SIG-M5 (cell line): ENCODE measurements around the gene HOXA6.

Experiments used
- DNase-seq: peaks from one replicate; lab custom pipeline; 2025; lab: John Stamatoyannopoulos, UW

The HOXA6 gene

DNA sequence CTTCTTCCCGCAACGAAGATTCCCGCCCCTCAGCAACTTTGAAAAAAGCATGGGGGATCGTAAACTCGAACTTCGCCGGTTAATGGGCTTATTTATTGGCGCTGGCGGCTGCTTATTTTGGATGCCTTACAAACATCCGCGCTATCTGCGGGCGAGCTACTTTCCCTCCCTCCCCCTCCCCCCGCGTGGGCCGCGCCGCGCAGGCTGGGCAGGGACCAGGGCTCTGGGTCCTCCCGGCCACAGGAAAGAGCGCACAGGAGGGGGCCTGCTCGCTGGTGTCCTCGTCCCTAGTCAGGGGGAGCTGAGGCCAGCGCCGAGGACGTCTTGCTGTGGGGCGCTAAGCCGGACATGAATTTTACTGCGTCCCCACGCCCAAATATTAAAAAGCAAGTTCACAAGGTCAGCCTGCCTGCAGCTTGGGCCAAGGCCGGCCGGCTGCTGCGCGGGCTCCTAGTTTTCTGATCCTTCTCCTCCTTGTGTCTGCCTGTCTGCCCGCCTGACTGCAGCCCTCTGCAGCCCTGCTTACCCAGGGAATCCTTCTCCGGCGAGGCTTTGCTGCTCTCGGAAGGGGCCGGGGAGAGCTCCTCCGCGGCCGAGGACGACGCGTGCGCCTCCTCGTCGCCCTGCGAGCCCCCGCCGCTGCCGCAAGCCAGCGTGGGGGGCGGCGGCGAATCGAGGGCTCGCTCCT, 25.4 kb upstream of the HOXA6 start:
- no peak for DNase-seq

DNA sequence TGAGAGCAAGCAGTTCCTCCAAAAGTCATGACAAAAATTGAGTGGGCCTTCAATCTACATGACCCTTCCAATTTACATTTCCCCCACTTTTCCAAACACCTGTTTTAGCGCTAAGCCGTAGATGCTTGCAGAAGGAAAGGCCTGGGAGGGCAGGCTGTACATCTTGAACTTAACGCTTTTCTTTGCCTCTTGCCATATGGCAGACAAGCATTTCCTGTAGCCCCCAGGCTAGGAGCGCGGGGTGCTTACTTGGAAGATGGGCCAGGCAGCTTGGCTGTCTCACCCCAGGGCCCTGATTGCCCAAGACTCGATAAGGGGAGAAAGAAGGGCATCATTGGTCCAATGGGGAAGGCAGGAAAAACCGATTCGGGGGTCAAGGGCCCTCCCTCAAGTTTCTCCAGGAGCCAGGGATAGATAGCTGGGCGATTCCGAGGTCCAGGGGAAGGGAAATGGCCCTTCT, 24.8 kb upstream of the HOXA6 start:
- DNase-seq, result no peak

DNA sequence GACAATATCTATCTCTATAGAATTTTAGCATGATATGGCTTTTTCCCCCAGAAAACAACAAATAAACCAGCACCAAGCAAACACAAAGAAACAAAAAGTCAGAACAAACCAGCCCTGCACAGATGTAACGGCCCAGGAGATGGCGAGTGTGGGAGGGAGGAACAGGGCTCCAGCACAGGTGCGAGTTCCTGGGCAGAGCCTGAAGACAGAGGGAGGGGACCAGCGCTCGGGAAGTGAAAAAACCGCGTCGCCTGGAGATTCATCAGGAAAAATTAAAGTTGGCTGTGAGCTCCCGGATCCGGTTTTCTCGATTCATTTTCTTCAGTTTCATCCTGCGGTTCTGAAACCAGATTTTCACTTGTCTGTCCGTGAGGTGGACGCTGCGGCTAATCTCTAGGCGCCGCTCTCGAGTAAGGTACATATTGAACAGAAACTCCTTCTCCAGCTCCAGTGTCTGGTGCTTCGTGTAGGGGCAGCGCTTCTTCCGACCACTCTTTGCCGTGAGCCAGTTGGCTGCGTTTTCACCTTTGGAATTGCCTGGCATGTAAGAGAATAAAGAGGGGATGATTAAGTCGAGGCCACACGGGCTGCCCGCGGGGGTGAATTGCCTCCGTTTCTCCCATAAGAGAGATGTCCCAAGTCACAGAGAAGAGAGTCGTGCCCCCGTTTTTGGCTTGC, 24.2 kb upstream of the HOXA6 start:
- no peak for DNase-seq

DNA sequence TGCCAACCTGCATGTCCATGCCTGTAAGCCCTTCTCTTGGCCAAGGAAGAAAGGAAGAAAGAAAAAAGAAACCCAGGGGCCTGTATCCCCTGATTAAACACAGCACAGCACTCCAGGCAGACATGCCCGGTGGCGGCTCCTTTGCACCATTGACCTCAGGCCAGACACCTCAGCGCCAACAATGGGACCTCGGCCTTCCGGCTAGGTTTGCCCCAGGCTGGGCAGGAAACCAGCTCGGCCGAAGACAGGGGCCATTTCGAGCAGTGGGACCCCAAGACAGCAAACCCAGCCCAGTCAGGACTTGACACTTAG, 23.7 kb upstream of the HOXA6 start:
- no peak for DNase-seq

GRCh38 chr7:27170426-27171324, 23.1 kb upstream of the HOXA6 start:
- no peak for DNase-seq

DNA sequence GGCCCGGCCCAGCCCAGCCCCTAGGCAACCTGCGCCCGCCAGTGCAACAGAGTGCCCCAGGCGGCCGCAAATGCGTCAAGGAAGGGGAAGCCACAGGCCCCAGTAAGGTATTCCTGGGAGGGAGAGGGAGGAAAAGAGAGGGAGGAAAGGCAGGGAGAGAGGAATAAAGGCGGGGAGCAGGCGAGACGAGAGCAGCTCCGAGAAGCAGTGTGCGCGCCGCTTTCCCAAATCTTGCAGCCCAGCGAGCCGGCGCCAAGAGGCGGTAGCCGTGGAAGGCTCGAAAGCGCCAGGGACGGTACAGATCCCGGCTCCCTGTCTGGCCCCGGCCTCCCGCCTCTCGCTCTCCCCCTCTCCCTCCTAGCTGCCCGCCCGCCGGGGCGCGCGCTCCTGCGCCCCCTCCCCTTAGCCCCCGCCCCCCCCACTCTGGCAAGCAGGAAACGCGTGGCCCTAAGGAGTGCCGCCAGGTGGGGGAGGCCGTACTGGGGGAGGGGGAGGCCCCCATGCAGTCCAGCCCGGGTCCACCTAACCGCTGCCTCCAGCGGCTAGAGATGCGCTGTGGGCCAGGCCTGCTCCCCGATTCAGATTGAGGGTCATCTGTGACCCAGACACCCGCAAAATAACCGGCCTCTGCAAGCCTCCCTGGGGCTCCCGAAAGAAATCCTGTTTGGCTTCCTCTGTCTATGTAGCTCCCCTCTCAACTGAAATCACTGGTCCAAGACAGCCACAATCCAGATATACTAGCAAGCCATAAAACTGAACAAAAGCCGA, 22.3 kb upstream of the HOXA6 start:
- DNase-seq, result no peak

GRCh38 chr7:27168265-27168947, 20.8 kb upstream of the HOXA6 start:
- DNase-seq, result no peak

DNA sequence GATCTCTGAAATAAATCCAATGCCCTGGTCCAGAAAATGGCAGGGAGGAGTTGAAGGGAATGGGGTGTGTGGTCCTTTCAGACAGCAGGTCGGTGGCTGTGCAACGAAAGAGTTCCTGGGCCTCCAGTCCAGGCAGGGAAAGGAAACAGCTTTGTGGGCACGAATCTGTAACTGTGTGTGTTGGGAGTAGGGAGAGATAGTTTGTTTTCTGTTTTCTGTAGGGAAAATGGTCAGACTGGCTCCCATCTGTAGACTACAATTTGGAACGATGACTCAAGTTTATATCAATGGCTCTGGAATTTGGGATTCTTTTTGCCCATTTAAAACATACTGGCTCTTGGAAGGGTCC, 20.3 kb upstream of the HOXA6 start:
- DNase-seq, result no peak

DNA sequence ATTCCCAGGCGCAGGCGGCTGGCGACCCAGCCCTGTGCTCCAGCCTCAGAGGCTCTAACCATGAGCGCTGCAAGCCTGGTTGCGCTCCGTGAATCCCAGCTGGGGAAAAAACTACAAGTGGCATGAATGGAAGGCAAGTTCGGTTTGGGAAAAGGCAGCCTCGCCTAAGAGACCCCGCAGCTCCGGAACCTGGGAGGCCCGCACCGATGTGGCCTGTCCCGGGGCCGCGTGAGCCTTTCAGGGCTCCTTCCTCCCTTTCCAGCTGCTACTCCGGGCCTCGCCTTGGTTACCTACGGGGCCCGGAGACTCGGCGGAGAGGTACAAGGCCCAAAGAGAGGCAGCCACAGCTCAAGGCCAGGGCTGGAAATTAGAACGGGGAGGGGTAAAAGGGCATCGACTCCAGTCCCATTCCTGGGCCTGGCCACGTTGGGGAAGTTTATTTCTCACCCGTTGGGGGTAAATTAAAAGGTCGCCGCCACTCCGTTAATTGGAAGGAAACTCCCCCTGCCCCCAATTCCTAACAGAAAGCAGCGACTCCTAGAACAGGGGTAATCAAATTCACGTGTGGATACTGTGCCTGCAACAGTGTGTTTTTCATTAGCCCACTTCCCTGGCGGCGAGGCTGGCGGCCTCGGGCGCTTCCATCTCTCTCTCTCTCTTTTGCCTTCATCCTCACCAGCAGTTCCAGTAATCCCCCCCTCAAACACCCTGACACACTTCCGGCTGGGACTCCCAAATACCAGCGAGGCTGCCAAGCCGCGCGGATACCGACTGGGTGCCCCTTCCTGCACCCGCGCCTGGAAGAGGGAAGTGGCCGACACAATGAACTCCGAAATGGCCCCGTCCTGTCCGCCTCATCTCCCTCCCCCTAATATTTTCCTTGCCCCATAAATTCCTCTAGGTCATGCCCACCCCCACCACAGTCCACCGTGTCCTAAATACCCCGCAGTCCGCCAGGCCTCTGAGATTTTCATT, 19.2 kb upstream of the HOXA6 start:
- DNase-seq, result no peak

DNA sequence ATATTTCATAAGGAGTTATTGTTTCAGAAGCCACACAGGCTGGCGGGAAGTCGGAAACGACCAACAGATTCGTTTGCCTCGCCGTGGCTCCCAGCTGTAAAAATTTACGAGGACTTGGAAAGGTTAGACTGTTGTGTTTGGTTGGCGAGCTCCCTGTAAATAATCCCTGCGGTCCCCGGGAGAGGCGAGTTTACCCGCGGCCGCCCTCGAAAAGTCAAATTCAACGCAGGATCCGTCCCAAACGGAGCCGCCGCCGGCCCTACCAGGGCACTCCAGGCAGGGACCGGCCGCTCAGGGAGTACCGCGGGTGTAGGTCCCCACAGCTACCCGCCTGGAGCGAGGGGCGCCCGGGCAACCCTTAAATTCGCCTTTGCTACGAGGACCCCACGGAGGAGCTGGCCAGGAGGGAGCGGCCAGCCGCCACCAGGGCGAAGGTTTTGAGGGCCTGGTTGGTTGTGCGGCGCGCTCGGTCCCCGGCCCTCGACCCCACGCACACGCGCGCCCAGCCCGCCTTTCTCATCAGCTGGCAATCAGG, 18.5 kb upstream of the HOXA6 start:
- no peak for DNase-seq

DNA sequence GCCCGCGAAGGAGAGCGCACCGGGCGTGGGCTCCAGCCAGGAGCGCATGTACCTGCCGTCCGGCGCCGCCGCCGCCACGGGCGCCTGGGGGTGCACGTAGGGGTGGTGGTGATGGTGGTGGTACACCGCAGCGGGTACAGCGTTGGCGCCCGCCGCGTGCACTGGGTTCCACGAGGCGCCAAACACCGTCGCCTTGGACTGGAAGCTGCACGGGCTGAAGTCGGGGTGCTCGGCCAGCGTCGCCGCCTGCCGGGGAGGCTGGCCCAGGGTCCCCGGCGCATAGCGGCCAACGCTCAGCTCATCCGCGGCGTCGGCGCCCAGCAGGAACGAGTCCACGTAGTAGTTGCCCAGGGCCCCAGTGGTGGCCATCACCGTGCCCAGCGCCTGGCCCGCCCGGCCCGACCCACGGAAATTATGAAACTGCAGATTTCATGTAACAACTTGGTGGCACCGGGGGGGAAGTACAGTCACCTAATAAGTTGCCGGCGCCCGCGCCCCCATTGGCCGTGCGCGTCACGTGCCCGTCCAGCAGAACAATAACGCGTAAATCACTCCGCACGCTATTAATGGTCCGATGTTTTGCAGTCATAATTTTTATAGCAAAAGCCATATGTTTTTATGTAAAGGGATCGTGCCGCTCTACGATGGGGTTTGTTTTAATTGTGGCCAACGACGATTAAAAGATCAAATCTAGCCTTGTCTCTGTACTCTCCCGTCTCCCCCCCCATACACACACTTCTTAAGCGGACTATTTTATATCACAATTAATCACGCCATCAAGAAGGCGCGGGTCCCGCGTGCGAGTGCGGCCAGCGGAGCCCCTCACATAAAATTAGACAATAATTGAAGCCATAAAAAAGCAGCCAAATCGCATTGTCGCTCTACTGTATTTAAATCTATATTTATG, 17.8 kb upstream of the HOXA6 start, which contains the start of gene HOXA9:
TSS of gene HOXA9 (minus strand) at position 449 of the 907 bp plus-strand sequence. CDS start at position 369, 80 bp downstream.
- no peak for DNase-seq

DNA sequence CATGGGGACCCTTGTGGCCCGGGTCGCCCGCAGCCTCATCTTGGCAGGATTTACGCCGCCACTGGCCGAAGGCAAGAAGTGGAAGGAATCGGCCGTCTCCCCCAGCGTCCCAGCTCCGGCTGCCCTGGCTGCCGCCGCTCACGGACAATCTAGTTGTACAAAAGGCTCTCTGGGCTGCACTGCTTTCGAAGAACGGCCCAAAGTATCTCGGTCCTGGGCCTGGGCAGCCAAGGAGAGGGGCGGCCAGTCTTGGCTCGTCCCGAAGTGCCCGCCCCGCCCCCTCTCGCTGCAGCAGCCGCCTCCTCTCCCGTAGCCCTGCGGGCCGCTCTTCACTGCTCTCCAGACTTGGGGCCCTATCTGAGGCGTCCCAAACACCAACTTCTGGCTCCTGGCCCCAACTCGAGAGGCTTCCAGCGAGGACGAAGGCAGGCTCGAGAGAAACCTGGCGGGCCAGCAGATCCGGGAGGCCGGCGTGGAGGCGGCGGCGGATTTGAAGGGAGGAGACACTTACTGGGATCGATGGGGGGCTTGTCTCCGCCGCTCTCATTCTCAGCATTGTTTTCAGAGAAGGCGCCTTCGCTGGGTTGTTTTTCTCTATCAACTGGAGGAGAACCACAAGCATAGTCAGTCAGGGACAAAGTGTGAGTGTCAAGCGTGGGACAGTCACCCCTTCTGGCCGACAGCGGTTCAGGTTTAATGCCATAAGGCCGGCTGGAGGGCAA, 17.0 kb upstream of the HOXA6 start:
- DNase-seq, result no peak

DNA sequence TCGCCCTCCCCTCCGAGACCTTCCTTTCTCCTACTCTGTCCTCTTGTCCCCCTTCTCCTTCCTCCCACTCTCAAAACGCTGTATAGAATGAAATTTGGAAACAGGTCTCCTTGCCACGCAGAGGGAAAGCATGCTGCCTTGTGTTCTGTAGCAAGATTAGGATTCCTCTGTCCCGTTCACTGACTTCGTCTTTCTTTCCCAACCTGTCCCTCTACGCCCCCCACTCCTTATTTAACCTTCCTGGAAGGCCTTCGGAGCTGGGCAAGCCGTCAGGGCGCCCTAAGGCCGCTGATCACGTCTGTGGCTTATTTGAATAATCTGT, 16.4 kb upstream of the HOXA6 start:
- no peak for DNase-seq

DNA sequence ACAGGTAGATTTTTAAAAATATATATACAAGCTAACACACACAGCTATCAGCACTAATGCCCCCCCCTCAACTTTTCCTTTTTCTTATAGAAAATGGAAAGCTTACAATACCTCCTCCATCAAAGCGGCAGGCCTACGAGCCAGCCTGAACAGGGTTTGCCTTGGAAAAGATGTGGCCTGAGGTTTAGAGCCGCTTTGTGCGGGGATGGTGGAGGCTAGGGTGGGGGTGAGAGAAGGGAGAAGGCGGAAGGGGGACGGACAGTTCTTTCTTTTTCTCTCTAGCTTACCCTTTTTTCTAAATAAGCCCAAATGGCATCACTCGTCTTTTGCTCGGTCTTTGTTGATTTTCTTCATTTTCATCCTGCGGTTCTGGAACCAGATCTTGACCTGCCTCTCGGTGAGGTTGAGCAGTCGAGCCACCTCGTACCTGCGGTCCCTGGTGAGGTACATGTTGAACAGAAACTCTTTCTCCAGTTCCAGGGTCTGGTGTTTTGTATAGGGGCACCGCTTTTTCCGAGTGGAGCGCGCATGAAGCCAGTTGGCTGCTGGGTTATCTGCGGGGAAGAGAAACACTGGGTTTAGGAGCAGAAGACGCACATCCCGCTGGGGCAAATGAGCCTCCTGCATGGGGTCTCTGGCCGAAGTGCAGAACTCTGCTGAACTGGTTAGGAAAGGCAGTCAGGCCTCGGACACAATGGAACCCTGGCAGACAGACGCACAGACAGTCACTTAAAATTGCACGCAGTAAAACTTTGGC, 15.9 kb upstream of the HOXA6 start:
- no peak for DNase-seq

GRCh38 chr7:27162561-27163287, 15.2 kb upstream of the HOXA6 start:
- DNase-seq, result no peak

GRCh38 chr7:27161721-27162560, 14.4 kb upstream of the HOXA6 start:
- DNase-seq, result no peak
